Loucy (cell line): Measurements from ENCODE around the gene MXD4.

ENCODE experiments used
- CTCF ChIP-seq: fragments of 200-600 bp; sonication (generic); conservative IDR thresholded peaks from 2 replicates; pipeline ENCODE4 v1.5.1; 2014; ENCODE audit warnings: mild to moderate bottlenecking, antibody characterized with exemption, low read length
- EZH2phosphoT487 ChIP-seq: fragments of 200-600 bp; IDR thresholded peaks from 2 replicates; pipeline ENCODE4 v1.6.1; 2018; ENCODE audit warnings: antibody characterized with exemption, mild to moderate bottlenecking, moderate library complexity, borderline replicate concordance

GRCh38 chr4:2270341-2271165, 8.6 kb upstream of the MXD4 start:
- TF ChIP-seq CTCF (no peak), EZH2phosphoT487 (no peak)
